ENCODE results near the gene SLX4IP. TPM values are rescaled to one million over a fixed set of nuclear protein-coding genes. Genes with fewer than 3 reads are reported as not detected.

The SLX4IP gene
- total RNA-seq, 1 donor, result 4.0 TPM

DNA sequence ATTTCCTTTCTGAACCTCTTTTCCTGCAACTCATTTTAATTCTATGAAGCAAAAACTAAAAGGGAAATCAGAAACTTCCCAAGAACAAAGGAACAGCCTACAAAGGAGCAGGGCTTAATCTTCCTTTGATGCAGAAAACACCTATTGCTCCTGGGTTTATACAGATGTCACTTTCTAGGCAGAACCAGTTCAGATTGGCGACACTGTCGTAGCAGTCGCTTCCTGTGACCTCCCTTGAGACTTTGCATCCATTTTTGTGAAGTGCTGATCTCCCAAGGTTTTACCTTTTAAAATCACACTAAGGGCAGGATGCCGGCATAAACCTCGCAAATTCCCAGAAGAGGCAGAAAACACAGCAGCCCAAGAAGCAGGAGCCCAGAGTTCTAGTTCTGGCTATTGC, 198.6 kb downstream of the SLX4IP start:
- TF ChIP-seq CTCF (IDR thresholded peaks at IDR 0.05; ENCODE audit: extremely low read depth, low read depth, low read length), result no peak
- Histone ChIP-seq H3K4me3 (ENCODE audit: insufficient read depth, low read length) (no peak overlapping the region), H3K79me2 (ENCODE audit: insufficient read depth, low read length) (no peaks in the 10 kb centered on the region), H2AFZ (ENCODE audit: low read length) (no peak overlapping the region), H3K4me1 (ENCODE audit: insufficient read depth, low read length) (peaks cover 37% of the 10 kb centered on the region), H3K27ac (ENCODE audit: low read depth, low read length) (no peak overlapping the region), H3K36me3 (ENCODE audit: insufficient read depth, low read length) (peaks cover 8% of the 10 kb centered on the region), H3K4me2 (ENCODE audit: insufficient read depth, low read length) (no peak overlapping the region), H3K27me3 (ENCODE audit: insufficient read depth, low read length) (no peaks in the 10 kb centered on the region), H4K20me1 (ENCODE audit: insufficient read depth, low read length) (no peaks in the 10 kb centered on the region), H3K9me3 (ENCODE audit: low read depth, low read length) (no peaks in the 10 kb centered on the region)
- DNase-seq (ENCODE audit: insufficient read length, low spot score, missing footprints), result no peak

- Histone ChIP-seq H3K27me3 (ENCODE audit: insufficient read depth, low read length) (no peaks in the 10 kb centered on the region), H3K27ac (ENCODE audit: low read depth, low read length) (no peak overlapping the region), H3K79me2 (ENCODE audit: insufficient read depth, low read length) (no peaks in the 10 kb centered on the region), H3K36me3 (ENCODE audit: insufficient read depth, low read length) (peaks cover 12% of the 10 kb centered on the region), H3K4me3 (ENCODE audit: insufficient read depth, low read length) (no peak overlapping the region), H2AFZ (ENCODE audit: low read length) (no peak overlapping the region), H3K9me3 (ENCODE audit: low read depth, low read length) (no peaks in the 10 kb centered on the region), H4K20me1 (ENCODE audit: insufficient read depth, low read length) (no peaks in the 10 kb centered on the region), H3K4me1 (ENCODE audit: insufficient read depth, low read length) (peaks cover 37% of the 10 kb centered on the region), H3K4me2 (ENCODE audit: insufficient read depth, low read length) (peak overlapping the region; percentile 63)
- no peak for TF ChIP-seq CTCF (IDR thresholded peaks at IDR 0.05; ENCODE audit: extremely low read depth, low read depth, low read length)
- DNase-seq (ENCODE audit: insufficient read length, low spot score, missing footprints), result no peak
Observed at GRCh38 chr20:10634211-10634610, 199.1 kb downstream of the SLX4IP start.

- Histone ChIP-seq H3K79me2 (ENCODE audit: insufficient read depth, low read length) (peaks cover under 1% of the 10 kb centered on the region), H4K20me1 (ENCODE audit: insufficient read depth, low read length) (no peaks in the 10 kb centered on the region), H3K9me3 (ENCODE audit: low read depth, low read length) (no peaks in the 10 kb centered on the region), H3K4me3 (ENCODE audit: insufficient read depth, low read length) (peak overlapping the region; percentile 7), H3K4me2 (ENCODE audit: insufficient read depth, low read length) (peak overlapping the region; percentile 63), H3K4me1 (ENCODE audit: insufficient read depth, low read length) (peaks cover 37% of the 10 kb centered on the region), H2AFZ (ENCODE audit: low read length) (no peak overlapping the region), H3K36me3 (ENCODE audit: insufficient read depth, low read length) (peaks cover 18% of the 10 kb centered on the region), H3K27ac (ENCODE audit: low read depth, low read length) (peak overlapping the region; percentile 83), H3K27me3 (ENCODE audit: insufficient read depth, low read length) (no peaks in the 10 kb centered on the region)
- no peak for TF ChIP-seq CTCF (IDR thresholded peaks at IDR 0.05; ENCODE audit: extremely low read depth, low read depth, low read length)
- peak; percentile 78 for DNase-seq (ENCODE audit: insufficient read length, low spot score, missing footprints)
Observed at GRCh38 chr20:10634683-10635411, 199.7 kb downstream of the SLX4IP start.

GRCh38 chr20:10635476-10636208, 200.5 kb downstream of the SLX4IP start:
- peak overlapping the region; percentile 63 for H3K4me2 ChIP-seq (ENCODE audit: insufficient read depth, low read length)

More at GRCh38 chr20:10635476-10636208, 200.5 kb downstream of the SLX4IP start:
- DNase-seq (ENCODE audit: insufficient read length, low spot score, missing footprints), result no peak
- H3K79me2 ChIP-seq (ENCODE audit: insufficient read depth, low read length), result peaks cover 2% of the 10 kb centered on the region
- no peaks in the 10 kb centered on the region for H4K20me1 ChIP-seq (ENCODE audit: insufficient read depth, low read length)
- H3K4me3 ChIP-seq (ENCODE audit: insufficient read depth, low read length), result no peak overlapping the region
- no peak overlapping the region for H2AFZ ChIP-seq (ENCODE audit: low read length)
- H3K27ac ChIP-seq (ENCODE audit: low read depth, low read length), result peak overlapping the region; percentile 83
- H3K36me3 ChIP-seq (ENCODE audit: insufficient read depth, low read length), result peaks cover 26% of the 10 kb centered on the region
- peaks cover 37% of the 10 kb centered on the region for H3K4me1 ChIP-seq (ENCODE audit: insufficient read depth, low read length)
- no peaks in the 10 kb centered on the region for H3K27me3 ChIP-seq (ENCODE audit: insufficient read depth, low read length)
- no peak for TF ChIP-seq CTCF (IDR thresholded peaks at IDR 0.05; ENCODE audit: extremely low read depth, low read depth, low read length)
- no peaks in the 10 kb centered on the region for H3K9me3 ChIP-seq (ENCODE audit: low read depth, low read length)
